Aorta (tissue), 5 donors: ENCODE results near the gene RANBP10. TPM values are rescaled to one million over a fixed set of nuclear protein-coding genes. Genes with fewer than 3 reads are reported as not detected.

Experiments
- ATAC-seq: fragments of 200-7000 bp; cut with Tn5 transposase; one replicate; pipeline ENCODE4 v1.9.1; 2022; ENCODE audit warnings: moderate library complexity; ENCODE audit not compliant: low FRiP score
- DNase-seq, 2 donors: peaks; one replicate each; pipeline ENCODE4 v3.0.0-alpha.2; 2020
- H3K27ac ChIP-seq, 2 donors: one replicate each; pipeline ENCODE4 v1.5.1; 2013; ENCODE audit warnings: low read length in 2 of 2, mild to moderate bottlenecking in 2 of 2, moderate library complexity in 2 of 2, control low read depth in 1 of 2, inconsistent platforms in 1 of 2, low read depth in 1 of 2
- H3K27me3 ChIP-seq, 2 donors: one replicate each; pipeline ENCODE4 v1.6.1; 2013; ENCODE audit warnings: control low read depth in 1 of 2, low read length in 1 of 2, mild to moderate bottlenecking in 1 of 2, moderate library complexity in 1 of 2; ENCODE audit not compliant: insufficient read depth in 2 of 2, control insufficient read depth in 1 of 2
- H3K36me3 ChIP-seq, 2 donors: one replicate each; pipeline ENCODE4 v1.6.1; 2013; ENCODE audit warnings: control low read depth in 1 of 2, low read length in 1 of 2, mild to moderate bottlenecking in 1 of 2; ENCODE audit not compliant: insufficient read depth in 2 of 2, control insufficient read depth in 1 of 2
- H3K4me1 ChIP-seq, 2 donors: one replicate each; pipeline ENCODE4 v1.6.1; 2013; ENCODE audit warnings: low read length in 2 of 2, control low read depth in 1 of 2, mild to moderate bottlenecking in 1 of 2, moderate library complexity in 1 of 2; ENCODE audit not compliant: insufficient read depth in 2 of 2, control insufficient read depth in 1 of 2
- H3K4me3 ChIP-seq, 2 donors: one replicate each; pipeline ENCODE4 v1.5.1; 2013; ENCODE audit warnings: low read length in 2 of 2, control low read depth in 1 of 2, mild to moderate bottlenecking in 1 of 2
- H3K9me3 ChIP-seq: one replicate; pipeline ENCODE4 v1.6.1; 2013; ENCODE audit warnings: mild to moderate bottlenecking, low read length; ENCODE audit not compliant: control insufficient read depth
- WGBS, 2 donors: extraction: QIAGEN DNeasy Blood & Tissue Kit; methylation state at CpG; one replicate each; pipeline ENCODE4 v1.1.7; 2013; 5-methylcytosine and 5-hydroxymethylcytosine counted together
- intact Hi-C, 2 donors: fragments of 100-400 bp; cut with DNase I; formaldehyde crosslinking; loops; one replicate each; pipeline versions ENCODE4 v1.14.2 to v1.15.0; 2022
- polyA plus RNA-seq, 2 donors: library from polyadenylated mRNA; stranded (reverse); fragments of 200-250 nt; gene quantifications; one replicate each; pipeline ENCODE4 v1.2.3, GENCODE V29; 2013
- total RNA-seq, 2 donors: library from RNA; stranded (reverse); fragmentation: NEBNext Ultra II Directional; extraction: Animal tissue kit (Norgen Biotek cat#: 25700); gene quantifications; one replicate each; pipeline ENCODE4 v1.2.1, GENCODE V29; 2021
- donor health status: healthy with polysubstance abuse.
- donor health status: Bipolar disorder and iron deficiency.
- donor health status: DM: no; HTN: no; CAD: no.
- donor health status: DM: no; HTN: no; CAD: no.
- donor health status: DM: yes; HTN: yes; CAD: no.

RANBP10 gene
- total and polyA plus RNA-seq, 4 donors, result 5.5 to 21.6 (median 14.8) TPM

DNA sequence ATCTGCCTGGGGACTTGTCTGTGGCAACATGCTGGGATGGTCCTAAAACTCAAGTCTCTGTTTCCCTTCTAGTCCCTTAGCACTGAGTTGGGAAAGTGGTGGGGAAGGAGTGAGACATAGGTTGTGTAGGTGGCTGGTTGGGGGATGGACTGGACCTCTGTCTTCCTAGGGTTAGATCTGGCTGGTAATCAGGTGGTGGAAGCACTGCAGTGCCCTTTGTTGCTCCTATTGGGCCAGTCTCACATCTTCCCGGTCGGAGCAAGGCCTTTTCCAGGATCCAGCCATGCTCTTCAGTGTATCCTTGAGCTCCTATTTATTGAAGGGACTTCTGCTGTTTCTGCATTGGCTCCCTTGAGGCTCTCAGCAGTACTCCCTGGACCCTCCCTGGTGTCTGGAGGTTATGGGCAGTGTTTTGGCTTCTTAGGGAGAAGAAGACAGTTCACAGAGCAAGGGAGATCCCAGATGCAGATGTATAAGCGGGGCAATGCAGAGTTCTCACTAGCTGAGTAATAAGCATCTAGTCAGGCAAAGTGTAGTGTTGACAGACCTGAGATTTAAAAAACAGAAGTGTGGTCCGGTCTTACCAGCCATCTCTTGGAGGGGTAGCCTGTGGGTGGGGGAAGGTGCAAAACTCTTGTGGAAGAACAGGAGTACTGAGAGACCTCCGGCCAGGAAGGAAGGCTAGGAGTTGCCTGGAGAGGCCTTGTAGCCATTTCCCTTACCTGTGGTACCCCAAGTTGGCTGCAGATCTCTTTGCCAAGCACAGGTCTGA, 39.1 kb upstream of the RANBP10 start:
- 53 to 54% methylated on average over 5 of the region's 5 CpGs for WGBS, 2 donors
- H3K4me1 ChIP-seq, result peaks cover 0 to 5% of the 10 kb centered on the region in 2 donors

DNA sequence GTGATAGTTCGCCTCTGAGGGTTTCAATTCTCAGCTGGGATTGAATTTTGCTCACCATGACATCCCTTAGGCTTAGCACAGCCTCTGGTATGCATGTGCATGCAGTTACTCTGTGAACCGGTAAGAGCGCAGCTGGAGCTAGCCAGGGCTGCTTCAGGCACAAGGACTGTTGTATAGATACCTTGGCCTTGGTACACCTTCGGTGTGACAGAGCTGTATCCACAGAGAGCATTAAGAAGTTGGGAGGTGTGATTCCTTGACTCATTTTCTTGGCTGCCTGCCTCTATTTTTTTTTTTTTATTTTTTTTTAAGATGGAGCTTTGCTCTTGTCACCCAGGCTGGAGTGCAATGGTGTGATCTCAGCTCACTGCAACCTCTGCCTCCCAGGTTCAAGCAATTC, 38.1 kb upstream of the RANBP10 start:
- 60 to 67% methylated on average over 4 of the region's 4 CpGs for WGBS, 2 donors
- no peaks in the 10 kb centered on the region for H3K27me3 ChIP-seq
- no peak overlapping the region for H3K4me3 ChIP-seq
- intact Hi-C loops, result loop anchor here (5.0 kb wide), 2 partner anchors 37 to 38 kb away; partner anchors contain the start of genes NRN1L (in 1 of the 2), RANBP10 (in 1 of the 2) and TSNAXIP1 (in 1 of the 2)
- no peak for ATAC-seq
- H3K9me3 ChIP-seq, result no peaks in the 10 kb centered on the region
- DNase-seq, result no peak
- peak overlapping the region in 1 of 2 donors; percentile 20 for H3K27ac ChIP-seq
- H3K4me1 ChIP-seq, result peaks cover 0 to 5% of the 10 kb centered on the region in 2 donors
- H3K36me3 ChIP-seq, result no peaks in the 10 kb centered on the region

More for the DNA sequence above, 39.1 kb upstream of the RANBP10 start:
- ATAC-seq, result no peak
- no peak for DNase-seq
- no peaks in the 10 kb centered on the region for H3K36me3 ChIP-seq
- H3K27ac ChIP-seq, result peak overlapping the region in 1 of 2 donors; percentile 7
- intact Hi-C loops, result loop anchor here in 1 of 2 donors (1.0 kb wide), 1 partner anchor 18 kb away; no protein-coding TSS in a partner anchor
- no peaks in the 10 kb centered on the region for H3K9me3 ChIP-seq
- H3K4me3 ChIP-seq, result no peak overlapping the region
- H3K27me3 ChIP-seq, result no peaks in the 10 kb centered on the region

DNA sequence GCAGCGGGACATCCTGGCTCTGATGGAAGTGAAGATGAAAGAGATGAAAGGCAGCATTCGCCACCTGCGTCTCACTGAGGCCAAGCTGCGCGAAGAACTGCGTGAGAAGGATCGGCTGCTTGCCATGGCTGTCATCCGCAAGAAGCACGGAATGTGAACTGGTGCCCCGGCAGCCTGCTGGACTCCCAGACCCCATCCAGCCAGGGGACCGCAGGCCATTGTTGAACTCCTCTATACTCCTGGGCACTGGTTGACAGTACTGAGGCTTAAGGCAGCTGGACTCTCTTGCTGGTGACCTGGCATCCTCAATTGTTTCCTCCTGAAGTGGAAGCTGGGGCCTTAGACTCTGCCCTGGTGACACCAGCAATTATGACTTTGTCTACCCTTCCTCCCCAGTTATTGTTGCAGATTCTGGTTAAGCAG, 37.0 kb upstream of the RANBP10 start:
- intact Hi-C loops, result loop anchor here (2.0 to 5.0 kb wide), 3 partner anchors 36 to 49 kb away; partner anchors contain the start of genes NRN1L (in 1 of the 2), PSKH1 (in 1 of the 2), RANBP10 (in 1 of the 2) and TSNAXIP1 (in 1 of the 2)
- Histone ChIP-seq H3K9me3 (no peaks in the 10 kb centered on the region), H3K4me3 (peak overlapping the region; percentile 50 to 81), H3K27me3 (no peaks in the 10 kb centered on the region), H3K36me3 (no peaks in the 10 kb centered on the region), H3K27ac (peak overlapping the region in 1 of 2 donors; percentile 97), H3K4me1 (peaks cover 0 to 5% of the 10 kb centered on the region in 2 donors)
- ATAC-seq, result no peak
- no peak for DNase-seq
- 2 to 8% methylated on average over 11 of the region's 11 CpGs for WGBS, 2 donors

DNA sequence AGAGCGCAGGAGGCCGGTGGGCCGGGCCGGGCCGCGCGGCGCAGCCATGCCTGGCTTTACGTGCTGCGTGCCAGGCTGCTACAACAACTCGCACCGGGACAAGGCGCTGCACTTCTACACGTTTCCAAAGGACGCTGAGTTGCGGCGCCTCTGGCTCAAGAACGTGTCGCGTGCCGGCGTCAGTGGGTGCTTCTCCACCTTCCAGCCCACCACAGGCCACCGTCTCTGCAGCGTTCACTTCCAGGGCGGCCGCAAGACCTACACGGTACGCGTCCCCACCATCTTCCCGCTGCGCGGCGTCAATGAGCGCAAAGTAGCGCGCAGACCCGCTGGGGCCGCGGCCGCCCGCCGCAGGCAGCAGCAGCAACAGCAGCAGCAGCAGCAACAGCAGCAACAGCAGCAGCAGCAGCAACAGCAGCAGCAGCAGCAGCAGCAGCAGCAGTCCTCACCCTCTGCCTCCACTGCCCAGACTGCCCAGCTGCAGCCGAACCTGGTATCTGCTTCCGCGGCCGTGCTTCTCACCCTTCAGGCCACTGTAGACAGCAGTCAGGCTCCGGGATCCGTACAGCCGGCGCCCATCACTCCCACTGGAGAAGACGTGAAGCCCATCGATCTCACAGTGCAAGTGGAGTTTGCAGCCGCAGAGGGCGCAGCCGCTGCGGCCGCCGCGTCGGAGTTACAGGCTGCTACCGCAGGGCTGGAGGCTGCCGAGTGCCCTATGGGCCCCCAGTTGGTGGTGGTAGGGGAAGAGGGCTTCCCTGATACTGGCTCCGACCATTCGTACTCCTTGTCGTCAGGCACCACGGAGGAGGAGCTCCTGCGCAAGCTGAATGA, 36.4 kb upstream of the RANBP10 start:
- peak overlapping the region in 1 of 2 donors; percentile 97 for H3K27ac ChIP-seq
- intact Hi-C loops, result loop anchor here (2.0 to 5.0 kb wide), 3 partner anchors 35 to 50 kb away; partner anchors contain the start of genes NRN1L (in 1 of the 2), PSKH1 (in 1 of the 2), RANBP10 (in 1 of the 2) and TSNAXIP1 (in 1 of the 2)
- peaks cover 0 to 2% of the 10 kb centered on the region in 2 donors for H3K4me1 ChIP-seq
- 0 to 1% methylated on average over 59 to 67 of the region's 67 CpGs for WGBS, 2 donors
- ATAC-seq (peak; percentile 35), DNase-seq (peak; percentile 75 to 83)
- H3K4me3 ChIP-seq, result peak overlapping the region; percentile 50 to 81
- H3K36me3 ChIP-seq, result no peaks in the 10 kb centered on the region
- no peaks in the 10 kb centered on the region for H3K9me3 ChIP-seq
- H3K27me3 ChIP-seq, result no peaks in the 10 kb centered on the region

DNA sequence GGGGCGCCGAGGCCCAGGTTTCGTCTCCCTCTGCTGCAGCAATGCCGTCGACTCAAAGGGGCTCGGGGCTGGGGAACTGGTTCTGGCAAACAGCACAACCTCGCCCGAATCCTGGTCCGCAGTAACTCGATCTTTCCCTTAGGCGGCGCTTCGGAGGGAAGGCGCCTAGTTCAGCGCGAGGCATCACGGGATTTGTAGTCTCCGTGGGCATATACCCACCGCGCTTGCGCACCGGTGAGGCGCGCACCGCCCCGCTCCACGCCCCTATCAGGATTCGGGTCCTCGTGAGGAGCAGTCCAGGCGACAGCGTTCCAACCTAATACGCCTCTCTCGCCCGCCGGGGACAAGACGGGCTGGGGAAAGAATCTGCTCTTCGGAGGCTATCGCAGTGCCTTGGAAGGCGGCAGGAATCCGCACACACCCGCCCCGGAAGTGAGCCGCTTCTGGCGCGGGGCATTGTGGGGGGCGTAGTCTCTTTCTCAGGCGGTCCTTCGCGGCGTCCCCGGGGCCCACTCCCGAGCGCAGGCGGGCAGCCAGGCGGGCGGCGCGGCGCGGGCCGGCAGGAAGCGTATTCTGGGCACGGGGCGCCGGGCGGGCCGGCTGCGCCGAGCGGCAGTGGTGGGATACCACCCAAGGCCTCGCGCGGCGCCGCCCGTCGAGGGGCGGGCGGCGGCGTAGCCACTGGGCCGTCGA, 35.6 kb upstream of the RANBP10 start, which contains the start of gene THAP11:
Gene THAP11 (plus strand): TSS at position 505 of the 693 bp plus-strand sequence. CDS start 235 bp downstream, outside the sequence.
- ATAC-seq (peak; percentile 92), DNase-seq (peak; percentile 96 to 97)
- Histone ChIP-seq H3K27me3 (no peaks in the 10 kb centered on the region), H3K4me1 (peaks cover 0 to 2% of the 10 kb centered on the region in 2 donors), H3K4me3 (peak within 1 kb of the TSS; percentile 50 to 81), H3K27ac (peak within 1 kb of the TSS in 1 of 2 donors; percentile 97), H3K36me3 (no peaks in the 10 kb centered on the region), H3K9me3 (no peaks in the 10 kb centered on the region)
- intact Hi-C loops, result loop anchor here (2.0 to 5.0 kb wide), 3 partner anchors 35 to 51 kb away; partner anchors contain the start of genes NRN1L (in 1 of the 2), PSKH1 (in 1 of the 2), RANBP10 (in 1 of the 2) and TSNAXIP1 (in 1 of the 2)
- WGBS, 2 donors, result 0 to 1% methylated on average over 83 of the region's 83 CpGs

DNA sequence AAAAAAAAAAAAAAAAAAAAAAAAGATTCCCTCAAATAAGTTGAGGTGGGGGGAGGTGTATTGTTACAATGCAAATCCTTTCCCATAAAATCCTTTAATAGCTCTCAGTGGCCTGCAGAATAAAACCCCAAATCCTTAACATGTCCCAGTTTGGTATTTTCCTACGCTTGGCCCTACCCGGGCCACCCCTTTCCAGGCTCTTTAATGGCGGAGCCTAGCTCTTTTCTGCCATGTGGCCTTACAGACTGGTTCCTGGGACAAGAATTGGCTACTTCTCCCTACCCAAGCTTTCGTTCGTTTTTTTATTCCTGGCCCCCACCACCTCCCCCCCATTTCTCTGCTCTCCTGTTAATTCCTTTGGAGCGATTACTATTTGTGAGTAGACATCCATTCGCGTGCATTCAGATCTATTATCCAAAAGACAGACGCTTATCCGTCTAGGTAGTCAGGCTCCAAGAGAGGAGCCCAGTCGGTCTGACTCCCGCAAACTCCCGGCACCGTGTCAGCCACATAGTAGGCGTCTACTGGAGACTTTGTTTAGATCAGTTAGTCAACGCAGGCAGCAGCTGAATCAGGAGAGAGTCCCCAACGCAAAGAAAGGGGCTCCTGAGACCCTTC, 34.9 kb upstream of the RANBP10 start:
- DNase-seq (no peak), ATAC-seq (no peak)
- H3K4me3 ChIP-seq, result peak overlapping the region in 1 of 2 donors; percentile 42
- H3K27me3 ChIP-seq, result no peaks in the 10 kb centered on the region
- intact Hi-C loops, result loop anchor here (5.0 kb wide), 2 partner anchors 34 to 41 kb away; partner anchors contain the start of genes NRN1L (in 1 of the 2), RANBP10 (in 1 of the 2) and TSNAXIP1 (in 1 of the 2)
- H3K9me3 ChIP-seq, result no peaks in the 10 kb centered on the region
- H3K27ac ChIP-seq, result peak overlapping the region in 1 of 2 donors; percentile 85
- whole genome bisulfite sequencing, 2 donors, result 30 to 33% methylated on average over 17 of the region's 17 CpGs
- H3K36me3 ChIP-seq, result no peaks in the 10 kb centered on the region
- peaks cover 0 to 2% of the 10 kb centered on the region in 2 donors for H3K4me1 ChIP-seq

DNA sequence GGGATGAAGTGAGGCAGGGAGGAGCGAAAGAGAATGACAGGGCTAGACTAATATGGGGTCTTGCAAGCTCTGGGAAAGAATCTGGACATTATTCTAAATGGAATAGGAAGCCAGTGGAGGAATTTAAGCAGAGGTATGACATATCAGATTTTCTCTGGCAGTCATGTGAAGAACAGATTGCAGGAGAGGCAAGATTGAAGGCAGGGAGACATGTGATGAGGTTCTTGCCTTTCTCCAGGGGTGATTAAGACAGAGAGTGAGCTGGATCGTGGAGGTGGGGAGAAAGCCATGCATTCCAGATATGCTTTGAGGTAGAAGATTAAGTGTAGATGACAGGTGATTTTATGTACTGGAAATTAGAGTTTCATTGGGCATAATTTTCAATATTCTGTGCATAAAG, 31.5 kb upstream of the RANBP10 start:
- intact Hi-C loops, result no loop called here
- WGBS, 2 donors, result 83 to 91% methylated on average over 2 of the region's 2 CpGs

More for the DNA sequence above, 31.5 kb upstream of the RANBP10 start:
- no peaks in the 10 kb centered on the region for H3K27me3 ChIP-seq
- H3K36me3 ChIP-seq, result no peaks in the 10 kb centered on the region
- no peak overlapping the region for H3K27ac ChIP-seq
- no peak overlapping the region for H3K4me3 ChIP-seq
- no peak for DNase-seq
- H3K9me3 ChIP-seq, result no peaks in the 10 kb centered on the region
- ATAC-seq, result no peak
- no peaks in the 10 kb centered on the region for H3K4me1 ChIP-seq
